Smooth muscle cell (in vitro differentiated cells): ENCODE measurements around the gene MAP3K14. TPM values are rescaled to one million over a fixed set of nuclear protein-coding genes. Genes with fewer than 3 reads are reported as not detected.
A peak's percentile ranks its signal among the peaks of the same experiment; 100 is the strongest.

Experiments used
- DNase-seq: peaks from one replicate; lab custom pipeline; 2025; ENCODE audit not compliant: unreplicated experiment; lab: John Stamatoyannopoulos, UW
- H2AFZ ChIP-seq: fragments of 200-600 bp; sonication (generic); 2 replicates; pipeline ENCODE4 v1.6.0; 2016; ENCODE audit warnings: antibody characterized with exemption, low read depth, mild to moderate bottlenecking
- H3F3A ChIP-seq: fragments of 200-600 bp; sonication (generic); 2 replicates; pipeline ENCODE4 v1.6.0; 2017; ENCODE audit warnings: antibody characterized with exemption, low read depth
- H3K27ac ChIP-seq: fragments of 200-600 bp; sonication (generic); 2 replicates; pipeline ENCODE4 v1.5.1; 2016; ENCODE audit warnings: low read depth, mild to moderate bottlenecking
- H3K27me3 ChIP-seq: fragments of 200-600 bp; sonication (generic); 2 replicates; pipeline ENCODE4 v1.6.1; 2016; ENCODE audit warnings: low read depth, mild to moderate bottlenecking
- H3K36me3 ChIP-seq: fragments of 200-600 bp; sonication (generic); 2 replicates; pipeline ENCODE4 v1.5.1; 2016; ENCODE audit warnings: low read depth
- H3K4me1 ChIP-seq: fragments of 200-600 bp; sonication (generic); 2 replicates; pipeline ENCODE4 v1.5.1; 2016; ENCODE audit warnings: low read depth
- H3K4me2 ChIP-seq: fragments of 200-600 bp; sonication (generic); 2 replicates; pipeline ENCODE4 v1.6.0; 2016; ENCODE audit warnings: mild to moderate bottlenecking
- H3K4me3 ChIP-seq: fragments of 200-600 bp; sonication (generic); 2 replicates; pipeline ENCODE4 v1.5.1; 2016; ENCODE audit warnings: mild to moderate bottlenecking
- H3K79me2 ChIP-seq: fragments of 200-600 bp; sonication (generic); 2 replicates; pipeline ENCODE4 v1.6.0; 2016; ENCODE audit warnings: low read depth, mild to moderate bottlenecking
- H3K9ac ChIP-seq: fragments of 200-600 bp; sonication (generic); 2 replicates; pipeline ENCODE4 v1.6.0; 2016; ENCODE audit warnings: low read depth
- H3K9me3 ChIP-seq: fragments of 200-600 bp; sonication (generic); replicated peaks from 2 replicates; pipeline ENCODE4 v1.5.1; 2016; ENCODE audit warnings: low read depth
- H4K20me1 ChIP-seq: fragments of 200-600 bp; sonication (generic); 2 replicates; pipeline ENCODE4 v1.6.0; 2016; ENCODE audit warnings: low read depth
- CTCF ChIP-seq: fragments of 200-600 bp; sonication (generic); IDR thresholded peaks from 2 replicates; pipeline ENCODE4 v1.5.1; 2017; ENCODE audit warnings: borderline replicate concordance, mild to moderate bottlenecking, antibody characterized with exemption; ENCODE audit not compliant: insufficient read depth, poor library complexity, severe bottlenecking
- WGBS: methylation state at CpG from one replicate; pipeline ENCODE4 v1.1.7; 2016; ENCODE audit warnings: low lambda C conversion rate; 5-methylcytosine and 5-hydroxymethylcytosine counted together
- polyA plus RNA-seq: library from polyadenylated mRNA; unstranded; fragments of >200 nt; fragmentation: Nextera tagmentation; extraction: Ambion mirVana; gene quantifications from 2 replicates; pipeline ENCODE4 v1.2.1, GENCODE V29; 2016
- total RNA-seq: library from RNA; depleted of rRNA; stranded (reverse); fragments of >200 nt; gene quantifications from 2 replicates; pipeline ENCODE4 v1.2.3, GENCODE V29; 2014

The MAP3K14 gene
- total and polyA plus RNA-seq, 2 experiments from 2014 or later: 1.7 to 1.8 TPM

GRCh38 chr17:45273551-45273957 is 43.3 kb downstream of the MAP3K14 start:
- H3K79me2 ChIP-seq: no peaks in the 10 kb centered on the region
- no peak overlapping the region for H3K4me3 ChIP-seq
- H4K20me1 ChIP-seq: no peaks in the 10 kb centered on the region
- no peaks in the 10 kb centered on the region for H3K36me3 ChIP-seq
- no peaks in the 10 kb centered on the region for H3K4me1 ChIP-seq
- no peaks in the 10 kb centered on the region for H3K9me3 ChIP-seq
- no peak for DNase-seq
- H3K27me3 ChIP-seq: no peaks in the 10 kb centered on the region
- 94% methylated on average over 16 of the region's 16 CpGs for WGBS
- no peaks in the 10 kb centered on the region for H3F3A ChIP-seq
- no peak overlapping the region for H3K4me2 ChIP-seq
- no peak overlapping the region for H3K9ac ChIP-seq
- no peak overlapping the region for H2AFZ ChIP-seq
- H3K27ac ChIP-seq: no peak overlapping the region
- no peak for TF ChIP-seq CTCF

GRCh38 chr17:45271603-45272002 is 45.2 kb downstream of the MAP3K14 start:
- Histone ChIP-seq H3K27ac (no peak overlapping the region), H3K4me1 (no peaks in the 10 kb centered on the region), H3F3A (no peaks in the 10 kb centered on the region), H3K79me2 (no peaks in the 10 kb centered on the region), H3K9ac (no peak overlapping the region), H3K4me2 (no peak overlapping the region), H3K36me3 (no peaks in the 10 kb centered on the region), H4K20me1 (no peaks in the 10 kb centered on the region), H3K4me3 (no peak overlapping the region), H3K9me3 (no peaks in the 10 kb centered on the region), H2AFZ (no peak overlapping the region), H3K27me3 (no peaks in the 10 kb centered on the region)
- 94% methylated on average over 3 of the region's 3 CpGs for WGBS
- no peak for TF ChIP-seq CTCF
- DNase-seq: no peak

GRCh38 chr17:45270828-45271418 is 45.9 kb downstream of the MAP3K14 start:
- H3F3A ChIP-seq: no peaks in the 10 kb centered on the region
- H3K27me3 ChIP-seq: no peaks in the 10 kb centered on the region
- no peak overlapping the region for H3K9ac ChIP-seq
- H3K27ac ChIP-seq: no peak overlapping the region
- H3K4me3 ChIP-seq: no peak overlapping the region
- H3K36me3 ChIP-seq: no peaks in the 10 kb centered on the region
- peaks cover 3% of the 10 kb centered on the region for H4K20me1 ChIP-seq
- no peak for DNase-seq
- TF ChIP-seq CTCF: peak; percentile 45
- no peak overlapping the region for H3K4me2 ChIP-seq
- no peaks in the 10 kb centered on the region for H3K79me2 ChIP-seq
- no peaks in the 10 kb centered on the region for H3K9me3 ChIP-seq
- WGBS: 84% methylated on average over 13 of the region's 13 CpGs
- H3K4me1 ChIP-seq: no peaks in the 10 kb centered on the region
- no peak overlapping the region for H2AFZ ChIP-seq

GRCh38 chr17:45269912-45270311 is 46.9 kb downstream of the MAP3K14 start:
- no peak overlapping the region for H2AFZ ChIP-seq

More at GRCh38 chr17:45269912-45270311, 46.9 kb downstream of the MAP3K14 start:
- Histone ChIP-seq H3K4me3 (no peak overlapping the region), H3K36me3 (no peaks in the 10 kb centered on the region), H3K27me3 (no peaks in the 10 kb centered on the region), H3K9ac (no peak overlapping the region), H3K27ac (no peak overlapping the region), H3F3A (no peaks in the 10 kb centered on the region), H3K79me2 (no peaks in the 10 kb centered on the region), H3K4me2 (no peak overlapping the region), H4K20me1 (peaks cover 4% of the 10 kb centered on the region), H3K4me1 (no peaks in the 10 kb centered on the region), H3K9me3 (no peaks in the 10 kb centered on the region)
- 96% methylated on average over 7 of the region's 7 CpGs for WGBS
- no peak for DNase-seq
- TF ChIP-seq CTCF: no peak
